DOHH2 (cell line): ENCODE measurements around the gene IL36RN.

ENCODE experiments used
- H3F3A ChIP-seq: fragments of 200-600 bp; sonication (generic), shearing (Covaris generic); 2 replicates; pipeline ENCODE4 v1.6.0; 2016; ENCODE audit warnings: antibody characterized with exemption, mild to moderate bottlenecking; ENCODE audit not compliant: control insufficient read depth, insufficient read depth
- H3K27ac ChIP-seq: fragments of 200-600 bp; sonication (generic); 2 replicates; pipeline ENCODE4 v1.5.1; 2014; ENCODE audit warnings: low read depth, mild to moderate bottlenecking, low read length, moderate library complexity
- H3K27me3 ChIP-seq: fragments of 200-600 bp; sonication (generic); 2 replicates; pipeline ENCODE4 v1.6.1; 2014; ENCODE audit warnings: mild to moderate bottlenecking, low read length, mixed read lengths; ENCODE audit not compliant: control insufficient read depth
- H3K36me3 ChIP-seq: fragments of 200-600 bp; sonication (generic); 2 replicates; pipeline ENCODE4 v1.6.1; 2014; ENCODE audit warnings: mild to moderate bottlenecking, low read length, moderate library complexity, mixed read lengths; ENCODE audit not compliant: control insufficient read depth
- H3K4me1 ChIP-seq: fragments of 200-600 bp; sonication (generic); 2 replicates; pipeline ENCODE4 v1.6.1; 2014; ENCODE audit warnings: mild to moderate bottlenecking, low read length, mixed read lengths; ENCODE audit not compliant: control insufficient read depth
- H3K4me2 ChIP-seq: fragments of 200-600 bp; sonication (generic); 2 replicates; pipeline ENCODE4 v1.6.0; 2014; ENCODE audit warnings: mild to moderate bottlenecking, low read length, moderate library complexity
- H3K4me3 ChIP-seq: fragments of 200-600 bp; sonication (generic); 2 replicates; pipeline ENCODE4 v1.5.1; 2014; ENCODE audit warnings: mild to moderate bottlenecking, low read length, mixed read lengths
- H3K79me2 ChIP-seq: fragments of 200-600 bp; sonication (generic); 2 replicates; pipeline ENCODE4 v1.6.1; 2014; ENCODE audit warnings: mild to moderate bottlenecking, low read length, mixed read lengths; ENCODE audit not compliant: control insufficient read depth
- H3K9me2 ChIP-seq: fragments of 200-600 bp; sonication (generic); replicated peaks from 2 replicates; pipeline ENCODE4 v1.6.1; 2014; ENCODE audit warnings: mild to moderate bottlenecking, low read length, mixed read lengths; ENCODE audit not compliant: control insufficient read depth
- H3K9me3 ChIP-seq: fragments of 200-600 bp; sonication (generic); 2 replicates; pipeline ENCODE4 v1.6.1; 2014; ENCODE audit warnings: antibody characterized with exemption, low read length, mixed read lengths; ENCODE audit not compliant: control insufficient read depth, insufficient read depth
- H4K20me1 ChIP-seq: fragments of 200-600 bp; sonication (generic); 2 replicates; pipeline ENCODE4 v1.6.0; 2014; ENCODE audit warnings: low read depth, mild to moderate bottlenecking, antibody characterized with exemption, low read length, moderate library complexity; ENCODE audit not compliant: control insufficient read depth, insufficient read depth
- CTCF ChIP-seq: fragments of 200-600 bp; sonication (generic); IDR thresholded peaks from one replicate; pipeline ENCODE4 v1.5.1; 2014; ENCODE audit warnings: antibody characterized with exemption, mild to moderate bottlenecking, low read depth, low read length; ENCODE audit not compliant: poor library complexity, severe bottlenecking
- EZH2phosphoT487 ChIP-seq: fragments of 200-600 bp; sonication (generic); IDR thresholded peaks from 2 replicates; pipeline ENCODE4 v1.6.1; 2017; ENCODE audit warnings: borderline replicate concordance, mild to moderate bottlenecking, antibody characterized with exemption, low read length, moderate library complexity, mixed read lengths

IL36RN gene

GRCh38 chr2:113039158-113039557, 19.8 kb upstream of the IL36RN start:
- peaks cover 4% of the 10 kb centered on the region; the same call in 1 of the 2 replicates for H3K27me3 ChIP-seq
- no peaks in the 10 kb centered on the region for H3K9me2 ChIP-seq
- no peaks in the 10 kb centered on the region for H3K36me3 ChIP-seq
- no peaks in the 10 kb centered on the region for H4K20me1 ChIP-seq
- H3K4me1 ChIP-seq: no peaks in the 10 kb centered on the region
- H3F3A ChIP-seq: no peaks in the 10 kb centered on the region
- no peak overlapping the region for H3K27ac ChIP-seq
- H3K4me3 ChIP-seq: no peak overlapping the region
- no peaks in the 10 kb centered on the region for H3K79me2 ChIP-seq
- no peak overlapping the region for H3K4me2 ChIP-seq
- no peak for TF ChIP-seq CTCF
- TF ChIP-seq EZH2phosphoT487: no peak
- H3K9me3 ChIP-seq: no peaks in the 10 kb centered on the region

- TF ChIP-seq CTCF (no peak), EZH2phosphoT487 (no peak)
- Histone ChIP-seq H3K79me2 (no peaks in the 10 kb centered on the region), H3K4me1 (no peaks in the 10 kb centered on the region), H3K4me2 (no peak overlapping the region), H3F3A (no peaks in the 10 kb centered on the region), H3K36me3 (no peaks in the 10 kb centered on the region), H3K9me3 (no peaks in the 10 kb centered on the region), H3K27ac (no peak overlapping the region), H4K20me1 (no peaks in the 10 kb centered on the region), H3K4me3 (no peak overlapping the region), H3K9me2 (no peaks in the 10 kb centered on the region), H3K27me3 (peaks cover 4% of the 10 kb centered on the region; the same call in 1 of the 2 replicates)
These were observed 19.3 kb upstream of the IL36RN start for GRCh38 chr2:113039719-113040118.

GRCh38 chr2:113041871-113042270, 17.1 kb upstream of the IL36RN start:
- Histone ChIP-seq H3K9me2 (no peaks in the 10 kb centered on the region), H3K4me1 (no peaks in the 10 kb centered on the region), H3F3A (no peaks in the 10 kb centered on the region), H3K36me3 (no peaks in the 10 kb centered on the region), H3K4me3 (no peak overlapping the region), H3K9me3 (no peaks in the 10 kb centered on the region), H3K27ac (no peak overlapping the region), H3K79me2 (no peaks in the 10 kb centered on the region), H3K27me3 (peaks cover 4% of the 10 kb centered on the region; the same call in 1 of the 2 replicates), H4K20me1 (no peaks in the 10 kb centered on the region), H3K4me2 (no peak overlapping the region)
- TF ChIP-seq CTCF: no peak
- TF ChIP-seq EZH2phosphoT487: no peak

GRCh38 chr2:113046465-113046864, 12.5 kb upstream of the IL36RN start:
- Histone ChIP-seq H3K79me2 (no peaks in the 10 kb centered on the region), H3K27ac (no peak overlapping the region), H3K4me1 (no peaks in the 10 kb centered on the region), H3K4me3 (no peak overlapping the region), H3F3A (no peaks in the 10 kb centered on the region), H4K20me1 (no peaks in the 10 kb centered on the region), H3K9me3 (no peaks in the 10 kb centered on the region), H3K4me2 (no peak overlapping the region), H3K9me2 (no peaks in the 10 kb centered on the region), H3K27me3 (0 out of 2 replicates have a peak, but pooled peaks cover 4% of the 10 kb centered on the region), H3K36me3 (no peaks in the 10 kb centered on the region)
- no peak for TF ChIP-seq CTCF
- no peak for TF ChIP-seq EZH2phosphoT487
